Colonic mucosa (tissue), 4 donors: ENCODE data around the gene ARIH2. TPM values are rescaled to one million over a fixed set of nuclear protein-coding genes. Genes with fewer than 3 reads are reported as not detected.

Experiments
- DNase-seq: peaks from one replicate; pipeline ENCODE4 v3.0.0-alpha.2; 2020
- H3K27ac ChIP-seq: fragments of 200-600 bp; one replicate; pipeline ENCODE4 v1.8.0; 2021
- H3K27me3 ChIP-seq: fragments of 200-600 bp; one replicate; pipeline ENCODE4 v1.8.0; 2021
- H3K36me3 ChIP-seq: fragments of 200-600 bp; one replicate; pipeline ENCODE4 v1.8.0; 2021
- H3K4me1 ChIP-seq: fragments of 200-600 bp; one replicate; pipeline ENCODE4 v1.8.0; 2021; ENCODE audit warnings: mild to moderate bottlenecking
- H3K4me3 ChIP-seq: fragments of 200-600 bp; one replicate; pipeline ENCODE4 v1.8.0; 2021
- H3K9ac ChIP-seq, 2 donors: one replicate each; pipeline ENCODE4 v1.7.0; 2013; ENCODE audit warnings: control low read depth in 2 of 2, low read depth in 2 of 2, low read length in 2 of 2
- H3K9me3 ChIP-seq: fragments of 200-600 bp; one replicate; pipeline ENCODE4 v1.8.0; 2021
- CTCF ChIP-seq: fragments of 200-600 bp; IDR thresholded peaks from one replicate; pipeline ENCODE4 v1.8.0; 2022; ENCODE audit warnings: antibody characterized with exemption, mild to moderate bottlenecking
- intact Hi-C: fragments of 100-400 bp; cut with DNase I; formaldehyde crosslinking; loops from one replicate; pipeline ENCODE4 v1.14.1; 2022
- total RNA-seq, 2 donors: library from RNA; stranded (reverse); fragmentation: NEBNext Ultra II Directional in 1 of 2; extraction: Animal tissue kit (Norgen Biotek cat#: 25700) in 1 of 2; gene quantifications; one replicate each; pipeline ENCODE4 v1.2.1, GENCODE V29; 2021
- donor health status: healthy.
- donor health status: DM: no; HTN: no; CAD: no.
- donor health status: DM: no; HTN: no; CAD: no.

Gene ARIH2
- total RNA-seq, 2 donors from 2014 or later, result 55.6 to 77.4 TPM

- H3K36me3 ChIP-seq, result no peaks in the 10 kb centered on the region
- no peak overlapping the region for H3K27ac ChIP-seq
- no peak overlapping the region for H3K9ac ChIP-seq
- no peaks in the 10 kb centered on the region for H3K9me3 ChIP-seq
- intact Hi-C loops, result no loop called here
- no peak for TF ChIP-seq CTCF
- no peak overlapping the region for H3K4me3 ChIP-seq
- no peaks in the 10 kb centered on the region for H3K27me3 ChIP-seq
- no peak for DNase-seq
- H3K4me1 ChIP-seq, result no peaks in the 10 kb centered on the region
These were observed 78.5 kb downstream of the ARIH2 start for GRCh38 chr3:48997102-48997635.

- no peak overlapping the region for H3K27ac ChIP-seq
- no peak overlapping the region for H3K4me3 ChIP-seq
- H3K36me3 ChIP-seq, result no peaks in the 10 kb centered on the region
- H3K4me1 ChIP-seq, result no peaks in the 10 kb centered on the region
- no peak for TF ChIP-seq CTCF
- H3K27me3 ChIP-seq, result no peaks in the 10 kb centered on the region
- no peak overlapping the region for H3K9ac ChIP-seq
- DNase-seq, result no peak
- intact Hi-C loops, result no loop called here
- no peaks in the 10 kb centered on the region for H3K9me3 ChIP-seq
These were observed 79.3 kb downstream of the ARIH2 start for GRCh38 chr3:48997714-48998637.

GRCh38 chr3:48999085-48999858 lies 80.6 kb downstream of the ARIH2 start:
- Histone ChIP-seq H3K4me3 (no peak overlapping the region), H3K4me1 (no peaks in the 10 kb centered on the region), H3K9ac (no peak overlapping the region), H3K27me3 (no peaks in the 10 kb centered on the region), H3K27ac (no peak overlapping the region), H3K36me3 (no peaks in the 10 kb centered on the region), H3K9me3 (no peaks in the 10 kb centered on the region)
- no peak for DNase-seq
- intact Hi-C loops, result no loop called here
- TF ChIP-seq CTCF, result no peak

- Histone ChIP-seq H3K36me3 (no peaks in the 10 kb centered on the region), H3K4me3 (no peak overlapping the region), H3K9me3 (no peaks in the 10 kb centered on the region), H3K4me1 (peaks cover 2% of the 10 kb centered on the region), H3K9ac (no peak overlapping the region), H3K27ac (no peak overlapping the region), H3K27me3 (no peaks in the 10 kb centered on the region)
- intact Hi-C loops, result no loop called here
- DNase-seq, result no peak
- TF ChIP-seq CTCF, result no peak
These were observed 82.5 kb downstream of the ARIH2 start for GRCh38 chr3:49001155-49001554.

- no peak overlapping the region for H3K9ac ChIP-seq
- intact Hi-C loops, result no loop called here
- peak; percentile 84 for DNase-seq
- no peak overlapping the region for H3K4me3 ChIP-seq
- H3K27me3 ChIP-seq, result no peaks in the 10 kb centered on the region
- TF ChIP-seq CTCF, result no peak
- H3K4me1 ChIP-seq, result peaks cover 7% of the 10 kb centered on the region
- no peaks in the 10 kb centered on the region for H3K36me3 ChIP-seq
- H3K9me3 ChIP-seq, result no peaks in the 10 kb centered on the region
- H3K27ac ChIP-seq, result no peak overlapping the region
These were observed 86.0 kb downstream of the ARIH2 start for GRCh38 chr3:49004352-49005302.
